ENCODE data around the gene PRDX6.
"Not testable (repeated sequence)": the region's sequence is repeated elsewhere in the genome, so short reads cannot be mapped to it uniquely, and the experiment has no call there.

PRDX6 gene

GRCh38 chr1:173508541-173508940 is 31.4 kb downstream of the PRDX6 start:
- no peak for DNase-seq
- no peak overlapping the region for H3K27ac ChIP-seq
- intact Hi-C loops (cut with DNase I; ENCODE audit: low total_unique reads) = no loop called here
- no peaks in the 10 kb centered on the region for H3K9me3 ChIP-seq
- no peaks in the 10 kb centered on the region for H3K36me3 ChIP-seq
- no peaks in the 10 kb centered on the region for H3K4me1 ChIP-seq
- no peak for TF ChIP-seq CTCF (IDR thresholded peaks at IDR 0.05)
- H3K4me3 ChIP-seq = no peak overlapping the region
- no peaks in the 10 kb centered on the region for H3K27me3 ChIP-seq

GRCh38 chr1:173509797-173510196 is 32.7 kb downstream of the PRDX6 start:
- Histone ChIP-seq H3K27me3 (no peaks in the 10 kb centered on the region), H3K27ac (no peak overlapping the region), H3K9me3 (no peaks in the 10 kb centered on the region), H3K4me3 (no peak overlapping the region), H3K4me1 (no peaks in the 10 kb centered on the region), H3K36me3 (no peaks in the 10 kb centered on the region)
- intact Hi-C loops (cut with DNase I; ENCODE audit: low total_unique reads) = no loop called here
- no peak for TF ChIP-seq CTCF (IDR thresholded peaks at IDR 0.05)
- no peak for DNase-seq

DNA sequence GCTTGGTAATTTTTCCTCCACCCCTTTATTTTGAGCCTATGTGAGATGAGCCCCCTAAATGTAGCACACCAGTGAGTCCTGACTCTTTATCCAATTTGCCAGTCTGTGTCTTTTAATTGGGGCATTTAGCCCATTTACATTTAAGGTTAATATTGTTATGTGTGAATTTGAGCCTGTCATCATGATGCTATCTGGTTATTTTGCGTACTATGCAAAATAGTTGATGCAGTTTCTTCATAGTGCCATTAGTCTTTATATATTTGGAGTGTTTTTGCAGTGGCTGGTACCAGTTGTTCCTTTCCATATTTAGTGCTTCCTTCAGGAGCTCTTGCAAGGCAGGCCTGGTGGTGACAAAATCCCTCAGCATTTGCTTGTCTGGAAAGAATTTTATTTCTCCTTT is 37.4 kb downstream of the PRDX6 start:
- H3K27ac ChIP-seq; intact Hi-C loops (cut with DNase I; ENCODE audit: low total_unique reads): not testable (repeated sequence)

GRCh38 chr1:173520799-173521198 is 43.7 kb downstream of the PRDX6 start:
- Histone ChIP-seq H3K27me3 (no peaks in the 10 kb centered on the region), H3K9me3 (no peaks in the 10 kb centered on the region), H3K36me3 (no peaks in the 10 kb centered on the region), H3K27ac (no peak overlapping the region), H3K4me1 (no peaks in the 10 kb centered on the region), H3K4me3 (no peak overlapping the region)
- TF ChIP-seq CTCF (IDR thresholded peaks at IDR 0.05) = no peak
- intact Hi-C loops (cut with DNase I; ENCODE audit: low total_unique reads) = no loop called here
- no peak for DNase-seq

More for the DNA sequence above, 37.4 kb downstream of the PRDX6 start:
- H3K4me1 ChIP-seq, H3K36me3 ChIP-seq, H3K27me3 ChIP-seq, H3K9me3 ChIP-seq, DNase-seq, H3K4me3 ChIP-seq: not testable (repeated sequence)

DNA sequence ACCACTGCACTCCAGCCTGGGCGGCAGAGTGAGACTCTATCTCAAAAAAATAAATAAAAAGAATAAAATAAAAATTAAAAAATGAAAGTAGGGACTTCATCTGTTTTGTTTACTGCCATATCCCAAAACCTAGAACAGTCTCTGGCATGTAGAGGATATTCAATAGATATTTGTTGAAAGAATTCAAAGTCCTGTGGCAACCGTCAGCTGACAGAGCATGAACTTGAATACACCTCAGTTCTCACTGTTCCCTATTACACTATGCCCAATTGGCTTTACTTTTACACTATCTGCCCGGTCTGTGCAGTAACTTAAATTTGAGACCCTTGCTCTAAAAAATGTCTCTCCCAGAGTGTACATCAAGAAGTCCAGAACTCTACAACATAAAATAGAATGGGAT is 46.2 kb downstream of the PRDX6 start:
- DNase-seq = no peak
- intact Hi-C loops (cut with DNase I; ENCODE audit: low total_unique reads) = no loop called here
- no peaks in the 10 kb centered on the region for H3K4me1 ChIP-seq
- H3K27me3 ChIP-seq = no peaks in the 10 kb centered on the region
- H3K4me3 ChIP-seq = no peak overlapping the region
- no peaks in the 10 kb centered on the region for H3K9me3 ChIP-seq
- no peak overlapping the region for H3K27ac ChIP-seq
- TF ChIP-seq CTCF (IDR thresholded peaks at IDR 0.05) = no peak
- no peaks in the 10 kb centered on the region for H3K36me3 ChIP-seq

GRCh38 chr1:173525926-173526325 is 48.8 kb downstream of the PRDX6 start:
- no peak overlapping the region for H3K27ac ChIP-seq
- DNase-seq = no peak
- H3K27me3 ChIP-seq = no peaks in the 10 kb centered on the region
- TF ChIP-seq CTCF (IDR thresholded peaks at IDR 0.05) = no peak
- intact Hi-C loops (cut with DNase I; ENCODE audit: low total_unique reads) = no loop called here
- H3K4me1 ChIP-seq = no peaks in the 10 kb centered on the region
- no peak overlapping the region for H3K4me3 ChIP-seq
- H3K36me3 ChIP-seq = no peaks in the 10 kb centered on the region
- no peaks in the 10 kb centered on the region for H3K9me3 ChIP-seq

All from tibial artery (tissue), 4 donors.